ENCODE data around the gene PSMB7.

GRCh38 chr9:124448019-124448418 lies 32.8 kb upstream of the PSMB7 start:
- no peak for TF ChIP-seq EZH2phosphoT487 (IDR thresholded peaks at IDR 0.05; ENCODE audit: borderline replicate concordance, low read length)
- TF ChIP-seq, protein P1, sequence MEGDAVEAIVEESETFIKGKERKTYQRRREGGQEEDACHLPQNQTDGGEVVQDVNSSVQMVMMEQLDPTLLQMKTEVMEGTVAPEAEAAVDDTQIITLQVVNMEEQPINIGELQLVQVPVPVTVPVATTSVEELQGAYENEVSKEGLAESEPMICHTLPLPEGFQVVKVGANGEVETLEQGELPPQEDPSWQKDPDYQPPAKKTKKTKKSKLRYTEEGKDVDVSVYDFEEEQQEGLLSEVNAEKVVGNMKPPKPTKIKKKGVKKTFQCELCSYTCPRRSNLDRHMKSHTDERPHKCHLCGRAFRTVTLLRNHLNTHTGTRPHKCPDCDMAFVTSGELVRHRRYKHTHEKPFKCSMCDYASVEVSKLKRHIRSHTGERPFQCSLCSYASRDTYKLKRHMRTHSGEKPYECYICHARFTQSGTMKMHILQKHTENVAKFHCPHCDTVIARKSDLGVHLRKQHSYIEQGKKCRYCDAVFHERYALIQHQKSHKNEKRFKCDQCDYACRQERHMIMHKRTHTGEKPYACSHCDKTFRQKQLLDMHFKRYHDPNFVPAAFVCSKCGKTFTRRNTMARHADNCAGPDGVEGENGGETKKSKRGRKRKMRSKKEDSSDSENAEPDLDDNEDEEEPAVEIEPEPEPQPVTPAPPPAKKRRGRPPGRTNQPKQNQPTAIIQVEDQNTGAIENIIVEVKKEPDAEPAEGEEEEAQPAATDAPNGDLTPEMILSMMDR (IDR thresholded peaks at IDR 0.05; ENCODE audit: low read depth, low read length, poor library complexity, severe bottlenecking): no peak

All from DOHH2 (cell line).